GM19240 (cell line): Measurements from ENCODE around the gene UBE2D3.

Source experiments
- DNase-seq: peaks from one replicate; pipeline ENCODE4 v3.0.0; 2011; ENCODE audit warnings: low spot score; ENCODE audit not compliant: insufficient read length

UBE2D3 gene

GRCh38 chr4:102792361-102792936 is 34.9 kb downstream of the UBE2D3 start:
- no peak for DNase-seq

DNA sequence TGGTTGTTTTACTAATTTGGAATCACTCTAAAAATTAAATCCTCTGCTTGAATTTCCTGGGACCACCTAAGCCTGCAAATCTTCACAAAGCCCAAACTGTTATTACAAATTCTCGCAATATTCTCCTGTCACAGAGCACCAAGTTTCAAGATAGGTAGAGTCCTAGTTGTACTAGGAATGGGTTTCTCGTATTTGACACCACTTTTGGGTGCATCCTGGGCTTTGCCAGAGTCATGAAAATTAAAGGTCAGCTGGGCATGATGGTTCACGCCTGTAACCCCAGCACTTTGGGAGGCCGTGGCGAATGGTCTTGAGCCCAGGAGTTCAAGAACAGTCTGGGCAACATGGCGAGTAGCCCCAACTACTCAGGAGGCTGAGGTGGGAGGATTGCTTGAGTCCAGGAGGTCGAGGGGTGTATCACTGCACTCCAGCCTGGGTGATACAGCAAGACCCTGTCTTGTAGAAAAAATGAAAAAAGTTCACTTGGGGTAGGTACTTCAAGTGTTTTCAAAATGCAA is 36.0 kb downstream of the UBE2D3 start:
- no peak for DNase-seq

- no peak for DNase-seq
Measured at GRCh38 chr4:102789317-102789717, 38.0 kb downstream of the UBE2D3 start.

- no peak for DNase-seq
Measured at GRCh38 chr4:102787944-102788343, 39.4 kb downstream of the UBE2D3 start.

- DNase-seq: no peak
Measured at GRCh38 chr4:102787096-102787881, 40.1 kb downstream of the UBE2D3 start.

DNA sequence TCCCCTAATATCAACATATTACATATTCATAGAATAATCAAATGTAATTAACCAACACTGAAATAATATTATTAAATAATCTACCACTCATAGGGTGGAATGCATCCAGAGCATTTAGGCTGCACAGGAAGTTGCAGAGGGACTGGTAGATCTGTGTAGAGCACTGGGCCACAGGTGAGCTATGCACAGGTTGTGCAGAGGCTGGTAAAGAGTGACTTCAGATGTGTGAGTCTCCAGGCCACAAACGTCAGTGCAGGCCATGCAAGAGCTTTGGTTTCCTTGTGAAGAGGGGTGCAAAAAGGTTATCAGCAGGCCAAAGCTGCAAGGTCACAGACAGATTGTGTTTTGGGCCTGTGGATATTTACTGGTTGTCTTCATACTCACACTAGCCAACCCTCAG is 41.1 kb downstream of the UBE2D3 start:
- DNase-seq: no peak

DNA sequence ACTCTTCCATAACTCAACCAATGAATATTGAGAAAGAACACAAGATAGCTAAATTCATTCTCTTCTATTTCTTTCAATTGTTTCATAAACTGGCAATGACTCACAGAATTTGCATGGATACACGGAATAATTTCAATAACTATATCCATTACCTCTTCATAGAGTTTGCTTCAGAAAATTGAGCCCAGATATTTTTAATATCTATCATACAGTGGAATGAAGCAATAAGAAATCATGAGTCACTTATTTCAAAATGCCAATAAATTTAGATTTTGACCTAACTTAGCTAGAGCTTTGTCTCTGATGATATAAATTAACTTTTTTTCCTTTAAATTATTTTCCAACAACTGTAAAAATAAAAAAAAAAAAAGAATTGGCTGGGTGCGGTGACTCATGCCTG is 44.3 kb downstream of the UBE2D3 start:
- DNase-seq: no peak

GRCh38 chr4:102781570-102781969 is 45.8 kb downstream of the UBE2D3 start:
- DNase-seq: no peak

GRCh38 chr4:102780476-102781144 is 46.7 kb downstream of the UBE2D3 start:
- DNase-seq: no peak

DNA sequence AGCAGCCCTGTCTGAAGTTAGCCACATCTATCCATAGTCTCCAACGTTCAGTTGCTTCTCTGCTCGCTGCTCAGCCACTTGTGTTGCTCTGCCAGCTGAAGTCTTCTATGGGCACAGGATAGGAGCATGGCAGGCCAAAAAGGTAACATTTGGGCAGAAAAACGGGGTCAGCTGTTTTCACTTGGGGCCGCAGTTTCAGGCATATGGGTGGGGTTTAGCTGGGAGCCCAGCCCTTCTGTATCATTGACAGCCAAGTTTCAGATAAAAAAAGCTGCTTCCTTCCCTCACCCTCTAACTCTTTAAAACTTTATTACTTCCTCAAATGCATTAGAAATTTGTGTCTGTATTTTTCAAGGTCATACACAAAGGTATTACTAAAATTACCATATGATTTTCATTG is 48.1 kb downstream of the UBE2D3 start:
- no peak for DNase-seq

GRCh38 chr4:102778720-102779119 is 48.6 kb downstream of the UBE2D3 start:
- no peak for DNase-seq

GRCh38 chr4:102775805-102776204 is 51.5 kb downstream of the UBE2D3 start:
- no peak for DNase-seq

DNA sequence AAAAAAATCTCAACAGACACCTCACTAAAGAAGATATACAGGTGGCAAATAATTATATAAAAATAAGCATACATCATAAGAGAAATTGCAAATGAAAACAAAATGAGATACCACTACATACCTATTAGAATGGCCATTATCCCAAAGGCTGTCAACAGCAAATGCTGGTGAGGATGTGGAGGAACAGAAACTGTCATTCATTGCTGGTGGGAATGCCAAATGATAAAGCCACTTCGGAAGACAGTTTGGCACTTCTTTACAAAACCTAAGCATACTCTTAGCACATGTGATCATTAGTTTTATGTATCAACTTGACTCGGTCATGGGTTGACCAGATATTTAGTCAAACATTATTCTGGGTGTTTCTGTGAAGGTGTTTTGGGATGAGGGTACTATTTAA is 53.1 kb downstream of the UBE2D3 start:
- no peak for DNase-seq

DNA sequence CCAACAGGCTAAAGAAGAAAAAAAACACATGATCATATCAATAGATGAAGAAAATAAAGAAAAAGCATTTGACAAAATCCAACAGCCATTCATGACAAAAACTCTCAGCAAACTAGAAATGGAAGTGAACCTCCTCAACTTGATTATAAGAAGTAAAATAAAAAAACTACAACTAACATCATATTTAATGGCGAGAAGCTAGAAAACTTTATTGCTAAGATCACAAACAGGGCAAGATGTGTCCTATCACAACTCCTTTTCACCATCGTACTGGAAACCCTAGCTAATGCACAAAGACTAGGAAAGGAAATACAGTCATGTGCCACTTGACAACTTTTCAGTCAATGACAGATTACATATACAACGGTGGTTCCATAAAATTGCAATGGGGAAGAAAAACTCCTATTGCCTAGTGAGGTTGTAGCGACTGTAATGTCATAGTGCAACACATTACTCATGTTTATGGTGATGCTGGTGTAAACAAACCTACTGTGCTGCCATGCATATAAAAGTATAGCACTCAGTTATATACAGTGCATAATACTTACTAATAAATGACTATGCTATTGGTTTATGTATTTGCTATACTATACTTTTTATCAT is 54.5 kb downstream of the UBE2D3 start:
- DNase-seq: no peak

DNA sequence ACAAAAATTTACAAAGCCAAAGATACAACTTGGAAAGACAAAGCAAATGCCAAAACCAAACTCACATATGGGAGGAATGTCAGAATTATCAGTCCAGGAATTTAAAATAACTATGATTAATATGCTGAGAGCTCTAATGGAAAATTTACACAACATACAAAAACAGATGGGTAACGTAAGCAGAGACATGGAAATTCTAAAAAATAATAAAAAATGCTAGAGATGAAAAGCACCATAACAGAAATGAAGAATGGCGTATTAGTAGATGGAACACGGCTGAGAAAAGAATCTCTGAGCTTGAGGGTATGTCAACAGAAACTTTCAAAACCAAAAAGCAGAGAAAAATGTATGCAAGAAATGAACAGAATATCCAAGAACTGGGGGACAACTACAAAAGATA is 62.5 kb downstream of the UBE2D3 start:
- no peak for DNase-seq

DNA sequence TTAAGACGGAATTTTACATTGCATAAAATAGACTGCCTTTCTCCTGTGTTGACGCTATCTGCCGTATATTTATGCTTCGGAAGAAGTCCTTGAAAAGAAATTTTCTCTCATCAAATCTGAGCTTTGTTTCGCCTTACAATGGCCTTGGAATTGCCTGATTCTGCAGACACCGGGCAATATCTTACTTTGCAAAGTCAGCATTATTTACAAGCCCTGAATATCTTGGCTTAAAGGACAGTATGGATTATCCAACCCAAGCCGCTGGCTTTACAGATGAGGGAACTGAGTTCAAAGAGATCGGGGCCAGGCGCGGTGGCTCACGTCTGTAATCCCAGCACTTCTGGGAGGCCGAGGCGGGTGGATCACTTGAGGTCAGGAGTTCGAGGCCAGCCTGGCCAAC is 65.4 kb downstream of the UBE2D3 start:
- no peak for DNase-seq

DNA sequence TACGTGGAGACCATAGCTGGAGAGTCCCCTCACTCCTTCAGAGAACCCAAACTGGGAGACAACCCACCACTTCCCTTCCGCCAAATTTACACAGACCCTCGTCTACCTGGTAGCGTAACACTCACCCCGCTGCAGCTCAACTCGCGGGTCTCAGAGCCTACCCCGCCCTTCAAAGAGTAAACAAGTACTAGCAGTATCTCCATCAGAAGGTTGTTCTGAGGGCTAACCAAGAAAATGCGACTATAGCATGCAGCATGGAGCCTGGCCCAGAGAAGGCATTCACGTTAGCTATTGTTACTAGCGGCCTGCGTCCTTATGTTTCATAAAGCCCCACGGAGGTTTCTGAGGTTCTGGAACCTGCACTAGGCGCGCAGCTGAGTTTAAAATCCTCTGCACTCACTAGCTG is 66.1 kb downstream of the UBE2D3 start:
- no peak for DNase-seq

- DNase-seq: peak; percentile 91
Measured at GRCh38 chr4:102760645-102761295, 66.6 kb downstream of the UBE2D3 start, which contains the start of gene MANBA. TSS of gene MANBA (minus strand) at chr4:102760968. CDS start at chr4:102760894, 74 bp downstream.

DNA sequence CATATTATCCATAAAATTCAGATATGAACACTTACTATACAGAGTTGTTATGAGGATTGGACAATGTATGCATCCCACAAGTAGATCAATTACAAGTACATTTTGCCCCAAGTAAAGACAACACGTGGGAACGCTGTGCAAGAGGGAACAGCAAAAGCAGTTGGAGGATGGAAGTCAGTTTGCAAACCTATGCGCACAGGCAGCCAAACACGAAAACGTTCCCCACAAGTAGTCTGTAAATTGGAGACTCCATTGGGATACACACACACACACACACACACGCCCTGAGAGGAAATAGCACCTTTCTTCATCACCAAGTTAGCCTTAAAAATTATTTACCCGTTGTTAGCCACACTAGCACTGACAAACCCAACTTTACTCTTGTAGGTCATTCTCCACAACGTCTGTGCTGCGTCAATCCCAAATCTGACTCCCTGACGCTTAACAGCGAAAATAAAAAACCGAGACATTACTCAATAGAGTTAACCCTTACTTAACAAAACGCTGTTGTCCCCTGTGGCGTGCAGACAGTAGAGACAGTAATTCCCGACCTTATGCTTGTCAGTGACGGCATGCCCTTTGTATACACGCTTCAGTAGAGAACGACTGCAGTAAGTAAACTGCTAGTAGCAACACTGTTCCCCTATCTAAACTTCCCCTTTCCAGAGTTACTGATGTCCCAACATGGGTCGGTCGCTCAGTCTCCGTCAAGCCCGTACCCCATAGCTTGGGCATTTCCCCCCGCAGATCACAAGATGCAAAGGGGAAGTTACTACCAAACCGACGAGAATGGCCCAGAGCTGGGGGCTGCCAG is 67.3 kb downstream of the UBE2D3 start:
- DNase-seq: peak; percentile 19
